ENCODE measurements around the gene PCDHB11. TPM values are rescaled to one million over a fixed set of nuclear protein-coding genes. Genes with fewer than 3 reads are reported as not detected.
A peak's percentile ranks its signal among the peaks of the same experiment; 100 is the strongest.

The PCDHB11 gene
- not detected for total RNA-seq
- not detected for total RNA-seq (2013)

DNA sequence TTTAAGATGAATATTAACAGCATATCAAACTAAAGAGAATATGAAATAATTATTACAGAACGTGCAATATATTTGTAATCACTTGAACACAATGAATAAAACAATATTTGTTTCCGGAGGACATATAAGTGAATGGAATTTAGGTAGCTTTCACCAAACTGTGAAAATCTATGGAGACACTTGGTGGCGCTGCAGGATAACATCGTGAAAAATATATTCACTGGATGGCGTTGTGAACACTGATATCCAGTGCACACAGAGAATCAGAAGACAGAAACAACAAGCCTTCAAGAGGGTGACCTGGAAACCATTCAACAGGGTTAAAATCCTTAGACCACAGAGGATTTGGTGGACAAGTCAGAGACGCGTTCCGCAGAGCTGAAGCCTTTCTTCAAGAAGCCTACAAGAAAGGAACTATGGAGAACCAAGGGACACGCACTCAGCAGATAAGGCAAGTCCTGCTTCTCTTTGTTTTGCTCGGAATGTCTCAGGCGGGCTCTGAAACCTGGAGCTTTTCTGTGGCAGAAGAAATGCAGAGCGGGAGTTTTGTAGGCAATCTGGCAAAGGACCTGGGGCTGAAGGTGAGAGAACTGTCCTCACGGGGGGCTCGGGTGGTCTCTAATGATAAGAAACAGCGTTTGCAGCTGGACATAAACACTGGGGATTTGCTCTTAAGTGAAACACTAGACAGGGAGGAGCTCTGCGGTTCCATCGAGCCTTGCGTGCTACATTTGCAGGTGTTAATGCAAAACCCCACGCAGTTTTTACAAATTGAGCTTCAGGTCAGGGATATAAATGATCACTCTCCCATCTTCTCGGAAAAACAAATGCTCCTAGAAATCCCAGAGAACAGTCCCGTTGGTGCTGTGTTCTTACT, at the start of gene PCDHB11:
PCDHB11 (plus strand) TSS at position 269 of the 877 bp plus-strand sequence; CDS start at position 417, 148 bp downstream.
- H3K4me1 ChIP-seq (ENCODE audit: control insufficient read depth, insufficient read depth, low read length), result no peaks in the 10 kb centered on the region
- intact Hi-C loops (cut with micrococcal nuclease), result no loop called here
- Mint-ChIP-seq H3K4me3 (no peak within 1 kb of the TSS), H3K36me3 (peaks cover 9% of the 10 kb centered on the region), H3K9me3 (peaks cover 8 to 17% of the 10 kb centered on the region in 2 donors), H3K27me3 (ENCODE audit: low read depth in 2 of 2) (peaks cover 0 to 19% of the 10 kb centered on the region in 2 donors), H3K27ac (no peak within 1 kb of the TSS), H3K4me1 (no peaks in the 10 kb centered on the region)
- ATAC-seq, result no peak
- peak in 1 of 2 donors; percentile 14 for DNase-seq
- no peak within 1 kb of the TSS for H3K27ac ChIP-seq (ENCODE audit: low read length)
- H3K36me3 ChIP-seq (ENCODE audit: control insufficient read depth, insufficient read depth, low read length), result no peaks in the 10 kb centered on the region
- WGBS (ENCODE audit: insufficient coverage), result 49% methylated on average over 20 of the region's 21 CpGs
- peaks cover 2% of the 10 kb centered on the region for H3K9me3 ChIP-seq (ENCODE audit: control insufficient read depth, insufficient read depth, low read length)
- TF ChIP-seq, protein P1, sequence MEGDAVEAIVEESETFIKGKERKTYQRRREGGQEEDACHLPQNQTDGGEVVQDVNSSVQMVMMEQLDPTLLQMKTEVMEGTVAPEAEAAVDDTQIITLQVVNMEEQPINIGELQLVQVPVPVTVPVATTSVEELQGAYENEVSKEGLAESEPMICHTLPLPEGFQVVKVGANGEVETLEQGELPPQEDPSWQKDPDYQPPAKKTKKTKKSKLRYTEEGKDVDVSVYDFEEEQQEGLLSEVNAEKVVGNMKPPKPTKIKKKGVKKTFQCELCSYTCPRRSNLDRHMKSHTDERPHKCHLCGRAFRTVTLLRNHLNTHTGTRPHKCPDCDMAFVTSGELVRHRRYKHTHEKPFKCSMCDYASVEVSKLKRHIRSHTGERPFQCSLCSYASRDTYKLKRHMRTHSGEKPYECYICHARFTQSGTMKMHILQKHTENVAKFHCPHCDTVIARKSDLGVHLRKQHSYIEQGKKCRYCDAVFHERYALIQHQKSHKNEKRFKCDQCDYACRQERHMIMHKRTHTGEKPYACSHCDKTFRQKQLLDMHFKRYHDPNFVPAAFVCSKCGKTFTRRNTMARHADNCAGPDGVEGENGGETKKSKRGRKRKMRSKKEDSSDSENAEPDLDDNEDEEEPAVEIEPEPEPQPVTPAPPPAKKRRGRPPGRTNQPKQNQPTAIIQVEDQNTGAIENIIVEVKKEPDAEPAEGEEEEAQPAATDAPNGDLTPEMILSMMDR (IDR thresholded peaks at IDR 0.05), result no peak
- H3K4me3 ChIP-seq (ENCODE audit: low read length), result no peak within 1 kb of the TSS
- H3K27me3 ChIP-seq (ENCODE audit: control insufficient read depth, insufficient read depth, low read length), result peaks cover 7% of the 10 kb centered on the region

DNA sequence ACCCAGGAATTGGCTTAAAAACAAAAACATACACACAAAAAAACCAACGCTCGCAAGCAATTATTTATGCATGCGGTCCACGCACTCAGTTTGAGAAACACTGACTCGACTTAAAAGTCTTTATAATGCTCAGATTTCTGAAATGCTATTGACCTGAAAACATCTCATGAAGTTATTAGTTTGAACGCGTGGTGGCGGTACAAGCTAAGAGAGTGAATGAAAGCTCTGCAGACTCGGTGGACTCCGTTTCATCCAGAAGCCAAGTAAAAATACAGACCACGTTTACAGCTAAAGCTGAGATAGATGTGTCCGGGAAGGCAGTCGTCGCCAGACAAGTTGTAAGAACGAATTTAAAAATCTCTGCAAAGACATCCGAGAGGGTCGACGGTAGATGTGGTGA, 49.6 kb upstream of the PCDHB11 start, which contains the start of gene PCDHB6:
PCDHB6 (plus strand) TSS at position 246 of the 400 bp plus-strand sequence. CDS start 201 bp downstream, outside the sequence.
- H3K4me3 ChIP-seq (ENCODE audit: low read length), result no peak within 1 kb of the TSS
- no peak within 1 kb of the TSS for H3K27ac Mint-ChIP-seq
- H3K36me3 Mint-ChIP-seq, result peaks cover 16% of the 10 kb centered on the region
- no peaks in the 10 kb centered on the region for H3K36me3 ChIP-seq (ENCODE audit: control insufficient read depth, insufficient read depth, low read length)
- H3K4me1 ChIP-seq (ENCODE audit: control insufficient read depth, insufficient read depth, low read length), result no peaks in the 10 kb centered on the region
- peaks cover 3 to 8% of the 10 kb centered on the region in 2 donors for H3K9me3 Mint-ChIP-seq
- H3K27ac ChIP-seq (ENCODE audit: low read length), result no peak within 1 kb of the TSS
- peaks cover 4% of the 10 kb centered on the region for H3K9me3 ChIP-seq (ENCODE audit: control insufficient read depth, insufficient read depth, low read length)
- DNase-seq (peak in 1 of 2 donors; percentile 19), ATAC-seq (no peak)
- TF ChIP-seq, protein P1 (IDR thresholded peaks at IDR 0.05), result no peak
- peaks cover 0 to 10% of the 10 kb centered on the region in 2 donors for H3K27me3 Mint-ChIP-seq (ENCODE audit: low read depth in 2 of 2)
- 21% methylated on average over 18 of the region's 18 CpGs for WGBS (ENCODE audit: insufficient coverage)
- H3K4me1 Mint-ChIP-seq, result peaks cover 0 to 4% of the 10 kb centered on the region in 2 donors
- no peak within 1 kb of the TSS for H3K4me3 Mint-ChIP-seq
- H3K27me3 ChIP-seq (ENCODE audit: control insufficient read depth, insufficient read depth, low read length), result peaks cover 4% of the 10 kb centered on the region
- intact Hi-C loops (cut with micrococcal nuclease), result no loop called here

DNA sequence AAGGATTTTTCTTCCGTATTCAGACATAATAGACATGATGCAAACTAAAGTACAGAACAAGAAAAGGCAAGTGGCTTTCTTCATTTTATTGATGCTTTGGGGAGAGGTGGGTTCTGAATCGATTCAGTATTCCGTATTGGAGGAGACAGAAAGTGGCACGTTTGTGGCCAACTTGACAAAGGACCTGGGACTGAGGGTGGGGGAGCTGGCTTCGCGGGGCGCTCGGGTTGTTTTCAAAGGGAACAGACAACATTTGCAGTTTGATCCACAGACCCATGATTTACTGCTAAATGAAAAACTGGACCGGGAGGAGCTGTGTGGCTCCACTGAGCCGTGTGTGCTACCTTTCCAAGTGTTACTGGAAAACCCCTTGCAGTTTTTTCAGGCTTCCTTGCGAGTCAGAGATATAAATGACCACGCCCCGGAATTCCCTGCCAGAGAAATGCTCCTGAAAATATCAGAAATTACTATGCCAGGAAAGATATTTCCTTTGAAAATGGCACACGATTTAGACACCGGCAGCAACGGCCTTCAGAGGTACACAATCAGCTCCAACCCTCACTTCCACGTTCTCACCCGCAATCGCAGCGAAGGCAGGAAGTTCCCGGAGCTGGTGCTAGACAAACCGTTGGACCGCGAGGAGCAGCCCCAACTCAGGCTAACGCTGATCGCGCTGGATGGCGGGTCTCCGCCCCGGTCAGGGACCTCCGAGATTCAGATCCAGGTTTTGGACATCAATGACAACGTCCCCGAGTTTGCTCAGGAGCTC, 49.0 kb upstream of the PCDHB11 start:
- Mint-ChIP-seq H3K27me3 (ENCODE audit: low read depth in 2 of 2) (peaks cover 0 to 10% of the 10 kb centered on the region in 2 donors), H3K36me3 (peaks cover 16% of the 10 kb centered on the region), H3K27ac (no peak overlapping the region), H3K9me3 (peaks cover 3 to 8% of the 10 kb centered on the region in 2 donors), H3K4me1 (peaks cover 0 to 4% of the 10 kb centered on the region in 2 donors), H3K4me3 (no peak overlapping the region)
- Histone ChIP-seq H3K9me3 (ENCODE audit: control insufficient read depth, insufficient read depth, low read length) (peaks cover 4% of the 10 kb centered on the region), H3K27ac (ENCODE audit: low read length) (no peak overlapping the region), H3K4me1 (ENCODE audit: control insufficient read depth, insufficient read depth, low read length) (no peaks in the 10 kb centered on the region), H3K27me3 (ENCODE audit: control insufficient read depth, insufficient read depth, low read length) (peaks cover 4% of the 10 kb centered on the region), H3K36me3 (ENCODE audit: control insufficient read depth, insufficient read depth, low read length) (no peaks in the 10 kb centered on the region), H3K4me3 (ENCODE audit: low read length) (no peak overlapping the region)
- intact Hi-C loops (cut with micrococcal nuclease), result no loop called here
- WGBS (ENCODE audit: insufficient coverage), result 48% methylated on average over 33 of the region's 33 CpGs
- TF ChIP-seq, protein P1 (IDR thresholded peaks at IDR 0.05), result no peak
- no peak for DNase-seq
- ATAC-seq, result no peak
